MV-4-11 (cell line): Measurements from ENCODE around the gene WSCD1.

Experiments
- DNase-seq: peaks from one replicate; lab custom pipeline; 2025; lab: John Stamatoyannopoulos, UW

The WSCD1 gene

DNA sequence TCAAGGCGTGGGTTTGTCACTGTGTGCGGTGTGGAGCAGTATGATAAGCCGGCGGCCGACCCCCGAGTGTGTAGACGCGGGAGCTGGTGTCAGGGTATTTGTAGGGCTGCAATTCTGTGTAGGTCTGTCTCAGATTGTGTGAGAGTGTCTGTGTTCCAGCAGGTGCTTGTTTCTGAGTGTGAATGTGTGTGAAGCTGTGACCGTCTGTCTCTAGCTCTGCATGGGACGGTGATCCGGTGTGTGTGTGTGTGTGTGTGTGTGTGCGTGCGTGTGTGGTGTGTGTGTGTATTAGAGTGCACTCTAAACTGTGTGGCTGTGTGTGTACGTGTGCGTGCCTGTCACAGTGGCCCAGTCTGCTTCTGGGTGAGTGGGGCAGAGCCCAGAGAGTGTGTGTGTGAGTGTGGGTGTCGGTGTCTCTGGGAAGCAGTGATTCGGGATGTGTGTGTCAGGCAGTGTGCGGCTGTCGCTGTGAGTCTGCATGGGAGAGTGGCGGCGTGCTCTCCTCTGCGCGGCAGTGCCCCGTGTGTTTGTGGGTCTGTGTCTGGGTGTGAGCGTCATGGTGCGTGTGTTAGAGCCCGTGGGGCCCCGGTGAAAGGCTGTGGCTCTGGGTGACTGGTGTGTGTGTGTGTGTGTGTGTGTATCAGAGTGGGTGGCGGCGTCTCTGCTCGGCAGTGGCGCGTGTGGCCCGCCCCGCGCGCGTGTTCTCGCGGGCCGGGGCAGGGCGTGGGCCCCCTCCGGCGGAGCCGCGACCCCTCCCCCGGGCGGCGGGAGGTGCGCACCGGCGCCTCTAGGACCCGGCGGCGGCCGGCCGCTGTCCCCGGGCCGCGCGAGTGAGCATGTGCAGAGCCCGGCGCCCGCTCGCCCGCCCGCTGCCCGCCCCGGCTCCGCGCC lies at the start of gene WSCD1:
Gene WSCD1, plus strand, starts transcription at position 841 of the 891 bp plus-strand sequence. CDS start 10,280 bp downstream, outside the sequence.
- no peak for DNase-seq

DNA sequence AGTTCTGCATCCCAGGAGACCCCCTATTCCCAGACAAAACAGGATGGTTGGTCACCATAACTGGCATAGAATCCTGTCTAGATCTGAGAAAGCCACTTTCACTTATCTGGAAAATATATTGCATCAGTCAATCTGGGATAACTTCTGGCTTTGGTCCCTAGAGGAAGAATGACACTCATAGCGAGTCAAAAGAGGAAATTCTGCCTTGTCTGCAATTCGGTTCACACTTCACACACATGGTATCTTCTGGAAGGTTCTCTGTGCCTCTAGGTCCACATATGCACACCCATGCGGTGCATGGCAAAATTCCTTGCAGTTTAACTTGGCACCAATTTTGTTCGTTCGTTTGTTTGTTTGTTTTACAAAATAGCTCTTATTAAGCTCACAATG lies 49.2 kb upstream of the WSCD1 start:
- DNase-seq = no peak

DNA sequence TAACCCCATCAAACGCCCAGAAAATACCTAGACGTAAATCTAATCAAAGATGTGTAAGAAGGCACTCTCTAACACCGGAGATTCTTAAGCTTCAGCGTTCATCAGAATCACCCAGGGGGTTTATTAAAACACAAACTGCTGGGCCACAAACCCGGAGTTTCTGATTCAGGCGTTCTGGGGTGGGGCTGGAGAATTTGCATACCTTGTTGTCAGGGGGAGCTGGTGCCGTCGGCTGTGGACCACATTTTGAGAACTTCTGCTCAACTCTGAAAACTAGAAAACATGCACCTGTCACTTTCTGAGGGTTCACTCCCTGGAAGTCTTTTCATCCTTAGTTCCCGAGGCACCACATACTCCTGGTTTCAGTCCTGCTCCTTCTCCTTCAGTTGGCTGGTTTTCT lies 48.6 kb upstream of the WSCD1 start:
- no peak for DNase-seq

DNA sequence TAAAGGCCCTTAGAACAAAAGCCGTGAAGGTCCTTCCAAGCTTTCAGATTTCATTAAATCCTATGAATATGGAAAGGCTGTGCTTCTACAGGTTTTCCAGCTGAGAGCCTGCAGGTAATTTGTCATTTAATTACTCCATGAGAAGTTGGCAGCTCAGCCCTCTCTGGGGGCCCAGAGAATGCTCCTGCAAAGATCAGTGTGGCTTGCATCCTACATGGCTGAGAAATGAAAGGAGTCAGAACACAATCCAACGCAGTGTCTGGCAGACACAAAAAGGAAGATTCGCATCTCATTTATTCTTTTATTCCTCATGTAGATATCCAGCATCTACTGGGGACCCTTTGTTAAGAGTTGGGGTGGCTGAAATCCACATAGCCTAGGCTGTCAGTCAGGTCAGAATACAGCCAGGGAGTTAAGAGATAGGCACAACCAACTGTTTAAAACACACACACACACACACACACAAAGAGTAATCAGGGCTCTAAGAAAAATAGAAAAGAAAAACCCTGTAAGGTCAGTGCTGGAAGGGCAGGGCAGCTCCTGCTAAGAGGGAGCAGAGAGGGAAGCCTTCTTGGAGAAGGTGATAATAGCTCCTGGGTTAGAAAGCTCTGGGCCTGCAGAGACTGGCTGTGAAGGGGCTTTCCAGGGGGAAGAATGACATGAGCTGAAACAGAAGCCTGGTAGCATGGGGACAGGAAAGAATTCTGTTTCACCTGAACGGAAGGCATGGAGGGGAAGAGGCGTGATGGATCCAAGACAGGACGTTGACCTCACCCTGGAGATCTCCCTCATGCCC lies 46.9 kb upstream of the WSCD1 start:
- no peak for DNase-seq

DNA sequence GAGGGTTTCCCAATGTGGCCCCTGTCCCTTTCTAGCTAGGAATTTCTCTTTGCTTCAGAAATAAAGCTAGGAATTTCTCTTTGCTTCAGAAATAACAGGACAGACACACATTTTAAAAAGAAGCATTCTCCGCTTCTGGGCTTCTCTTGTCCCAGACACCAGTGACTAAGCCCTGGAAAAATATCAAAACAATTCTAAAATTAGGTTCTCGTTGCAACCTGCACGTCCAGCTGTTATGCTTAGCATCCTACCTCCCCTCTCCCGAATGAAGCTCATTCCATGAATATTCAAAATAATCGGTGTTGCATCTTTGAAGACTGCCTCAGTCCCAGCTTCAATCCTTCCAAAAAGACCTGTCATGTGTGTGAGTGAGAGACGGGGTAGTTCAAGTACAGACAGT lies 45.6 kb upstream of the WSCD1 start:
- no peak for DNase-seq

DNA sequence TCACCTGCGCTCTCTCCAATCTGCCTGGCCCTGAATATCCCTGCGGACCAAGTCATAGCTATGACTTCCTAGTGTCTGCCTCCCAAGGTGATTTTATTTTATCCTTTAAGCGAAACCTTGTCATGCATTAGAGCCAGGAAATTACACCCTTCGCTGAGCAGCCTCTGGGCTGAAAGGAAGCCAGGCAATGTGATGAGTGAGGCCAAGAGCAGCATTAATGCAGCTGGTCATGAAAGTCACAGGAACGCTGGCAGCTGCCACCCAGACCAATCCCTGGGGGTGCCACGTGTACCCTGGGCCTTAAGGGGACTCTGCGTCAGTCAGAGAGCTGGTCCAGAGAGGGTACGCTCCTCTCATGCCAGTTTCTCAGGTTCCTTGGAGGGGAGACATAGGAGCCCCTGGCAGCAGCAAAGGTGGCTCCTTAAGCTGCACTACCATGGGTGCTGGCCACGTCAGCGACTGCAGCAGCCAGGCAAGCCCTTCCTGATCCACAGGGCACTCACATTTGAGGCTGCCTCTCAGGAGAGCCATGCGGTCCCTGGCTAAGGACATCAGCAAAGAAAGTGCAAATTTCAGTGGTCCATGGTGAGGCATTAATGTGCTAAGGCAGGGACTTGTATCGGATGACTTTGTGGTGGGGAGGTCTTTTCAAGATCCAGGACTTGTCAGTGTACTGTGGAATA lies 42.7 kb upstream of the WSCD1 start:
- no peak for DNase-seq

DNA sequence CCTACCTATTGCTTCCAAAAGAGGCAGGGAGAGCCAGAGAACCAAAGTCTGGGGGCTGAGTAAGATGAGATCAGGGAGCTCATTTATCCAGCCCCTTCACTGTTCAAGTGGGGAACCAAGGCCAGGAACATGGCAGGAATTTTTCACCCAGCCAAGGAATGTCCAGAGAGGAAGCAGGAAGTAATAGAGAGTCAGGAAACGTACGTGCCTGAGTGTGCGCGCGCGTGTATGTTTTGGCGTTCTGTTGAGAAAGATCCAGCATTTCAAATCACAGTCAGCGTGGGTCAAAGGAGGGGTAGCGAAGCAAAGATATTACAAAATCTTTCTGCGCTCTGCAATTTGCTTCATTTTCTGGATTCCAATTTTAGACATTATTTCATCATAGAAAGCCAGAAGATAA lies 41.9 kb upstream of the WSCD1 start:
- DNase-seq = no peak

DNA sequence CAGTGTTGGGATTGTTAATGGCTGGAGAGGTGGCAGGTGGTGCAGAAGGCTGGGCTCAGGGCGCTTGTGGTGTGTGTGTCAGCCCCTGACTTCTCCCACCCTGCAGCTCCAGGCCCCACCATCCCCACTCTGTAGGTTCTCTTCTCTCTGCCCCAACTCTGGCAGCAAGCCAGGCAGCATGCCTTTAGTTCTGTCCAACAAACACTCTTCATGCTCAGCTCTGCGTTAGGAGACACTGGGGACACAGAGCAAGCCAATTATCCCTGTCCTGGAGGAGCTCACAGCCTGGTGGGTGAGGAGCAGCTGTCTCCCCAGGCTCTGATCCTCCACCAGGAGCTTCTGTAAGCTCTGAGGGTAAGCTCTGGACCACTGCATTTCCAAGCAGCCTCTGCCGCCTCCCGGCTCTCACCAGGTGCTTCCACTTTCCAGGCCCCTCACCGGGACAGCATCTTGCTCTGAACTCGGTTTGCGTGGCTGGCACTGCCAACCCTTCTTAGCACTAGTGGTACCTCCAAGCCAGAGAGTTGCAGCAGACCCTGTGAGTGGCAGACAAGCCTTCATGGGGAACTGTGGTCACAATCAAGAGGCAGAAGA lies 34.3 kb upstream of the WSCD1 start:
- no peak for DNase-seq

DNA sequence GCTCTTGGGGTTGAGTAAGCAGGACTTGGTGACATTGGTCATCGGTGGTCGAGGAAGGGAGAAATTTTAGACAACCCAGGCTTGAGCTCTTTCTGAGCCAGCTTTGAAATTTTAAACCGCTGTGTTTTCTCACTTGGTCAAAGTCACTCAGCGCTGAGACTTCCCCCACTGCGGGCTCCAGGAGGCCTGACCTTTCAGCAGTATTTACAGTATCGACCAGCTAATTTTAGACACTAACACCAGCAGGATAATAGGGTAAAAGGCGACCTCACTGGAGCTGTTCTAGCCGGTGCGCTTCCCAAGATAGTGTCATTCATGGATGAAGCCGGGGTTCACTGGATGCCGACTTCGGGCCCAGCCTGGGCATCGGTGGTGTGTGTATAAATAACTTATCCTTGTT lies 29.7 kb upstream of the WSCD1 start:
- DNase-seq = no peak

DNA sequence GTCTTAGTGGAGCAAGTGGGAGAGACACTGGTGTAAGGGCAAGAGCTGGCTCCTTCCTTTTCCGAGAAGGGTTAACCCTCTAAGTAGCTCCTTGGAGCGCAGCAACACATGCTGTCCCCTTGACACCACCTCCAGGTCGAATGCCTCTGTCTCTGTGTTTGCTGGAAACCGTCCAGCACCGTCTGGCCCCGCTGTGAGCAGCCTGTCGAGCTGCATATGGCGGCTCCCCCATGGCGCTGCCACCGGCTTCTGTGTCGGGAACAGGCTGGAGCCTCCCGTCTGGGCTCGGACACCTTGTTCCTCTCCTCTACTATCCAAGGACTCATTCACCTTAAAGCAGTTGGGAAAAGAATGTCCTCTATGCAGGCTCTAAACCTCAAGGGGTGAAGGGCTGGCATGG lies 28.9 kb upstream of the WSCD1 start:
- no peak for DNase-seq

DNA sequence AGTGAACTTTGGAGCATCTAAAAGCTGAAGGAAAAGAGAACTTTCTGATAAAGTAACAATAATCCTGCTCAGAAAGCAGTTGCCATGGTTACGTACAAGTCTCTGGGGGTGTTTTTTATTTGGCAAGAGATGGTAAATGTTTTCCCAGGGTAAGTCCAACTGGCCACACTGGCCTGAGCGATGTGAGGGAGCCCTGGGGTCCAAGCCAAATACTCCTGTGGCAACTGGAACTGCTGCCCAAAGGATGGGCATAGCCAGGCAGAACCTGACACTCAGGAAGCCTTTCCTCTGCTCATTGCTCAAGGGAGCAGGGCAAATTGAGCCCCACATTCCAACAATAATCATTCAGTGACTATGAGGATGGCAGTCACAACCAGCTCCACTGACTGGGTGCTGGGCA lies 26.8 kb upstream of the WSCD1 start:
- DNase-seq = no peak

DNA sequence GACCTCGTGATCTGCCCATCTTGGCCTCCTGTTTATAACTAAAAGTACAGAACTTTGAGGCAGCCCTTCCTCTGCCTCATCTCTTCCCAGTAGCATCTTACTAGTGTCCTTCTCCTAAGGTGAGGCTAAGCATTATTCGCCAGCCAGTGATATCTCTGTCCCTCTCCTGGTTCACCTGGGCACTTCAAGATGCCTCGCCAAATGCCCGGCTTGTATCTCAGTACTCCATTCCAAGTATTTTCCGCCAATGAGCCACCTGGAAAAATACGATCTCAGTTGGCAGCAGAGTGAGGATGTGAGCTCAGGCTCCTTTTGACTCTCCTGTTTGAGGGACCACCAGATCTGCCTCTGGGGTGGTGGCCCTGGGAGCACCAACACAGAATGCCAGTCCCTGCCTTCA lies 25.9 kb upstream of the WSCD1 start:
- no peak for DNase-seq

DNA sequence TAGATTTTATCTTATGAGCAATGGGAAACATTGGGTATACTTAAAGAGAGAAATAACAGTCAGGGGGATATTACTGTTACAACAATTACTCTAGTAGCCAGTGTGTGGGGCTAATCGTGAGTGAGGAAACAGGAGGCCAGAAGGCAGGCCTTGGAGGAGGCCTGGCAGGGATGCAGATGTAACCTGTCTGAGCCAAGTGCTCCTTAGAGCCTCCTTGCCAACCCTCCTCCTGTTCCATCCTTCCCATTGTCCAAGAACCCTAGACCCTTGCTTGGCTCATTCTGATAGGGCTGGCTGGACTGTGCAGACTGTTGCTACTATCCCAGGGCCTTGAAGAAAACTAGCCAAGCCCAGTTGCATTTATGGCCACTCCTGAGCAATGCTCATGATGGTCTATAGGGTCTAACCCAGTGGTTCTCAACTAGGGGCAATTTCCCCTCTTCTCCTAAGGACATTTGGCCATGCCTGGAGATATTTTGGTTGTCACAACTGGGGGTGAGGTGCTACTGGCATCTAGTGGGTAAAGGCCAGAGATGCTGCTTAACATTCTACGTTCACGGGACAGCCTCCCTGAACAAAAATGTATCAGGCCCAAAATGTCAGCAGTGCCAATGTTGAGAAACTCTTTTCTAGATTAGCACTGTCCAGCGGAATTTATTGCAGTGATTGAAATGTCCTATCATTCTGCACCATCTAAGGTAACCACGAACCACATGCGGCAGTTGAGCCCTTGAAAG lies 24.4 kb upstream of the WSCD1 start:
- DNase-seq = no peak

DNA sequence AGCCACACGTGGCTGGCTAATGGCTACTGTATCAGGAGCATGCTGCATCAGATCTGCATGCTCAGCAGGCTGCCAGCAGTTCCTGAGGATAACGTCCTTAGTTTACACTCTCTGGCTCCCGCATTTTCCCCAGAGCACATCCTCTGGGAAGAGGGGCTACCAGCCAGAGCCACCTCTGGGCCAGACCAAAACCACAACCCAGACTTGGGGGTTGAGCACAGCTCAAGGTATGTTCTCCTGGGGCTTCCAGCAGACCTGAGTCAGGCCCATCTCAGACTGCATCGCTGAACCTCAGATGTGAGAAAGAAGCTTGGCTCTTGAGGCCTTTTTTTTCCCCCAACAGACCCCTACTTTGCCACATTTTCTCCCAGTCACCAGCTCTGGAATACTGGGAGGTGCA lies 23.7 kb upstream of the WSCD1 start:
- DNase-seq = no peak

DNA sequence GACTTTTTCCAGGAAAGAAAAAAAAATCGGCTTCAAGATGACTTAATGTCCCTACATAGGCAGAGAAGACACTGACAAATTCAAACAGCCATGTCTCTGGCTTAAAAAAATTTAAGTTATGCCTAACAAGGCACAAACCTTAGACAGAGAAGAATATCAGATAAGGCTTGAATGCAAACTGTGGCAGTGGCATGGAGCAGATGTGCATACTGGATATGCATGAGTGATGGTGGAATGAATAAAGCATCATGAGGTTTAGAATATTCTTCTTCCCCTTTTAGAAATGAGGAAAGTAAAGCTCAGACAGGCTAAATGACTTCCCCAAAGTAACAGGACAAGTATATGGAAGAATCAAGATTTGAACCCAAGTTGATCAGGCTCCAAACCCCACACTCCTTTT lies 23.2 kb upstream of the WSCD1 start:
- DNase-seq = peak; percentile 1

DNA sequence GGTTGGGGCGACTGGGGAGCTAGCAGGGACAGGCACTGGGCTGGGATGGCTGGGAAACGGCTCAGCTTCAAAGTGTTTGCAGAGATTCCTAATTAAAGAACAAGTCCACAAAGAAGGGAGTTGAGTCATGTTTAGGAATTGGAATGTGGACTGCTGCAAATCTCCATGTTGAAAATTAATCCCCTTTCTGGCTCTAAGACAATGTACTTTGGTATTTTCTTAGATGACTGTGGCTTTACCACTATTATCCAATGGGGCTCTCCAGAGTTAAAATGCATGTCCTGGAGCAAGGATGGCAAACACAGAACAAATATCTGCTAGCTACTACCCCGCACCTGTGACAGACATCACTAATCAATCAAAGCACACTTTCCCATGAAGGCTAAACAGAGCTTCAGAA lies 22.2 kb upstream of the WSCD1 start:
- DNase-seq = no peak

DNA sequence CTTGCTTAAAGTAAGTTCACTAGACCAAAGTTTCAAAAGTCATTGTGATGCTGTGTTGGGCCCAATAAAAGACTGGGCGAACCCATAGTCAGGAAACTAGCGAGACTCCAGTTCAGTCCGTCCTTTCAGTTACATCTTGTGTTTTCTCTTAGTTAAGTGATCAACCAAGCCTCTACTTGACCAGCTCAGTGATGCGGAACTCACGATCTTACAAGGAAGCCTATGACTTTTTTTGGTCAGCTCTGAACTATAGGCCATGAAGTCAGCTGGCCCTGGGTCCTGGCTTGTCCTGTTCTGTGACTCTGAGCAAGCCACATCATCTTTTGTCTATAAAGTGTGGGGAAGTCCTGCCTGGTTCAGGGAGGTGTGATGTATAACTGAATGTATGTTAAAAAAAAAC lies 21.7 kb upstream of the WSCD1 start:
- no peak for DNase-seq

DNA sequence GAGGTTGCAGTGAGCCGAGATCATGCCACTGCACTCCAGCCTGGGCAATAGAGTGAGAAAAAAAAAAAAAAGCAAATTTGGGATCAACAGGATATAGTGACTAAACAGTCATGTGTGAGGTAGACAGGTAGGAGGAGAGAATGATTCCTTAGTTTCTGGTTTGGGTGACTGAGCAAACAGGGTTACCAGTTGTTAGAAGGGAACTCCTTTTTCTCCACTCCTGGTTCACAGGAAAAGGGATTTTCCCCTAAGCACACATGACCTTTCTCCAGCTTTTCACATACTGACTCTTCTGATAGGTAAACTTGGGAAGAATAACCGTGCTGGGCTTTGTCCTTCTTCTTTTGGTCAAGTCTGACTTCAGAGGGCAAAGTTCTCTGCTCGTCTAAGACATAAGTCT lies 17.3 kb upstream of the WSCD1 start:
- DNase-seq = no peak

DNA sequence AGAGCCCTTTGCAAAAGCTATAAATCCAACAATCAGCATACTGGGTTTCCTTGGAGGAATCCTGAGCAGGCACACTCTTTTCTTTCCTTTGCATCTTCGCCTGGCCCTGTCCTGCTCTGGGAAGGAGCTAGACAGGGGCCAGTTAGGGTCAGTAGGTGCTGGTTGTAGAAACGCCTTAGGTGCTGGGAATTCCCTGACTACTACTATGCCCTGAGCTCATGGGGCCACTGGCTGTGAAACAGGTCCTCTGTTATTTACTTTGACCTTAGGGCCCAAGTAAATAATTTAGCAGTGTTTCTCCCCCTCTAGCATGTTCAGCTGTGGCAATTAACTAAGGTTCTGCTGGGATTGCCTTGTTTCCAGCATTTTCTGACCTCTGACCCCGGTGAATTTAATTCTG lies 15.8 kb upstream of the WSCD1 start:
- DNase-seq = no peak

DNA sequence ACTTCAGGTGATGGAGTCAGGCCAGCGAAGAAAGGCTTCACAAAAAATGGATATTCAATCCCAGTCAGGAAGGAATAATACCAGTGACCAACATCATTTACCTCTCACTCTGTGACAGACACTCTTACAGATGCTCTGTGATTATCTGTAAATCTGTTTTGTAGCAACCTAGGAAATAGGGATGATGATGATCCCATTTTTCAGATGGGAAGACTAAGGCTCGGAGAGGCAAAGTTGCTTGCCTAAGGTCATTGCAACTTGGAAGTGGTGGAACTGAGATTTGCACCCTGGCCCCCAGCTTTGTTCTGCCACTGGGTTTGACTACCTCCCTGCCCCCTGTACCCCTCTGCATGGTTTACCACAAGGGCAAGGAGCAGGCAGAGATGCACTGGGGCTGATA lies 14.1 kb upstream of the WSCD1 start:
- no peak for DNase-seq

DNA sequence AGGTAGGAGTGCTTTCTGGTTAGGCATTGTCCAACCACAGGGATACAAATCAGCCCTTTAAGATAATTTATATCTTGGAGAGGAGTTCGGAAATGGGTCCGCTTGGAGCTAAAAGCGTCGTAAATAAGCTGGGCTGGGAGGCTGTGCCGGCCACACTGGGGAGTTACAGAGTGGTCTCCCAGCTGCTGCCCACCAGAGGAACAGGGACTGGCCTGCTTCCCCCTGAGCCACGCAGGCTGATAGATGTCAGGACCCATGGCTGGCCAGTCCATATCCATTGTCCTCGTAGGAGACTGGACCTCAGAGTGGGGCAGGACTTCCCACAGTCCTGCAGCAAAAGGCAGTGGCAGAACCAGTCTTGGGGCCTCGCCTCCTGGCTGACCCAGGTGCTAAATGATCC lies 12.6 kb upstream of the WSCD1 start:
- no peak for DNase-seq

DNA sequence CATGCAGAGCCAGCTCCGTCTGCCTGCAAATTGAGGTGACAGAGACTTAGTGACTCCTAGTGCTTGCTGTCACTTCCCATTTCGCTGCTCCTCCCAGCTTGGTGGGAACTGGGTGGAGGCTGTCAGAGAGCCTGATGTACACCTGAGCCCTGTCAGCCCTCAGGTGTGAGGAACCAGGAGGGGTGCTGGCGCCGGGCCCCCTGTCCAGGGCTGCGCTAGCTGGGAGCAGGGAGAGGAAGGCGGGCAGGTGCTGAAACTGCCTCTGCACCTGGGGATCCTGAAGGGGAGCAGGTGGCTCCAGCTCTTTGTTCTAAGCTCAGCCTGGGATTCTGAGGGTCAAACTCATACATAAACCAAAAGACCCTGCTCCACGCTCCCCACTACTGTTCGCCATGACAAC lies 10.8 kb upstream of the WSCD1 start:
- DNase-seq = no peak
